GM19455 (cell line): ENCODE measurements around the gene GATA5.

Experiments used
- ATAC-seq: cut with Tn5 transposase; IDR thresholded peaks from one replicate; pipeline ENCODE4 v1.9.1; 2021; ENCODE audit not compliant: unreplicated experiment

Gene GATA5

GRCh38 chr20:62488470-62488869 is 12.7 kb upstream of the GATA5 start:
- ATAC-seq: no peak

GRCh38 chr20:62487561-62488354 is 12.0 kb upstream of the GATA5 start:
- no peak for ATAC-seq

- ATAC-seq: no peak
These were observed 11.3 kb upstream of the GATA5 start for GRCh38 chr20:62487118-62487517.

GRCh38 chr20:62486484-62486883 is 10.7 kb upstream of the GATA5 start:
- no peak for ATAC-seq

GRCh38 chr20:62485701-62486089 is 9.9 kb upstream of the GATA5 start:
- no peak for ATAC-seq

GRCh38 chr20:62485062-62485700 is 9.4 kb upstream of the GATA5 start:
- no peak for ATAC-seq

GRCh38 chr20:62484478-62484877 is 8.7 kb upstream of the GATA5 start:
- no peak for ATAC-seq

- no peak for ATAC-seq
These were observed 8.0 kb upstream of the GATA5 start for GRCh38 chr20:62483613-62484458.

- no peak for ATAC-seq
These were observed 7.2 kb upstream of the GATA5 start for GRCh38 chr20:62482974-62483373.

- ATAC-seq: no peak
These were observed 6.5 kb upstream of the GATA5 start for GRCh38 chr20:62482146-62482809.

- ATAC-seq: no peak
These were observed 5.8 kb upstream of the GATA5 start for GRCh38 chr20:62481425-62482145.

- ATAC-seq: no peak
These were observed 4.5 kb upstream of the GATA5 start for GRCh38 chr20:62480318-62480717.

GRCh38 chr20:62479656-62480055 is 3.9 kb upstream of the GATA5 start:
- no peak for ATAC-seq

GRCh38 chr20:62479156-62479555 is 3.4 kb upstream of the GATA5 start:
- no peak for ATAC-seq

- no peak for ATAC-seq
These were observed 2.1 kb upstream of the GATA5 start for GRCh38 chr20:62477669-62478455.

GRCh38 chr20:62476056-62476838 is 452 bp upstream of the GATA5 start:
- no peak for ATAC-seq

GRCh38 chr20:62475027-62475771 is 596 bp downstream of the GATA5 start:
- no peak for ATAC-seq

GRCh38 chr20:62474604-62475026 is 1.2 kb downstream of the GATA5 start:
- ATAC-seq: no peak
